22Rv1 (cell line): Measurements from ENCODE around the gene GASK1B.

Experiments used
- CTCF ChIP-seq: fragments of 450-650 bp; IDR thresholded peaks from 2 replicates; pipeline ENCODE4 v1.5.1; 2017; ENCODE audit warnings: mild to moderate bottlenecking
- ZFX ChIP-seq: fragments of 450-650 bp; IDR thresholded peaks from 2 replicates; pipeline ENCODE4 v1.6.1; 2017; ENCODE audit warnings: antibody characterized with exemption, borderline replicate concordance

GRCh38 chr4:158195297-158195696 lies 22.5 kb upstream of the GASK1B start:
- TF ChIP-seq CTCF = no peak
- no peak for TF ChIP-seq ZFX
